HUES48 (cell line): ENCODE measurements around the gene NTSR2.

Experiments used
- H3K27ac ChIP-seq: one replicate; pipeline ENCODE4 v1.7.0; 2013; ENCODE audit warnings: low read depth, low read length, inconsistent platforms
- H3K27me3 ChIP-seq: 2 replicates; pipeline ENCODE4 v1.6.1; 2013; ENCODE audit warnings: mild to moderate bottlenecking, low read length; ENCODE audit not compliant: control insufficient read depth, insufficient read depth
- H3K36me3 ChIP-seq: 2 replicates; pipeline ENCODE4 v1.6.1; 2013; ENCODE audit warnings: low read length; ENCODE audit not compliant: control insufficient read depth, insufficient read depth
- H3K4me1 ChIP-seq: 2 replicates; pipeline ENCODE4 v1.6.1; 2013; ENCODE audit warnings: mild to moderate bottlenecking, low read length; ENCODE audit not compliant: control insufficient read depth, insufficient read depth
- H3K4me3 ChIP-seq: 2 replicates; pipeline ENCODE4 v1.5.1; 2013; ENCODE audit warnings: mild to moderate bottlenecking, low read depth, low read length
- H3K9ac ChIP-seq: 2 replicates; pipeline ENCODE4 v1.6.1; 2013; ENCODE audit warnings: mild to moderate bottlenecking, low read depth, low read length, moderate library complexity
- H3K9me3 ChIP-seq: 2 replicates; pipeline ENCODE4 v1.6.1; 2013; ENCODE audit warnings: low read length; ENCODE audit not compliant: control insufficient read depth, insufficient read depth

NTSR2 gene

GRCh38 chr2:11622611-11623010 is 47.4 kb downstream of the NTSR2 start:
- no peak overlapping the region for H3K9ac ChIP-seq
- no peaks in the 10 kb centered on the region for H3K27me3 ChIP-seq
- H3K4me1 ChIP-seq: no peaks in the 10 kb centered on the region
- peaks cover 48% of the 10 kb centered on the region for H3K36me3 ChIP-seq
- H3K9me3 ChIP-seq: no peaks in the 10 kb centered on the region
- H3K4me3 ChIP-seq: no peak overlapping the region
- H3K27ac ChIP-seq: no peak overlapping the region

- H3K9me3 ChIP-seq: no peaks in the 10 kb centered on the region
- H3K27me3 ChIP-seq: no peaks in the 10 kb centered on the region
- H3K9ac ChIP-seq: no peak overlapping the region
- no peaks in the 10 kb centered on the region for H3K4me1 ChIP-seq
- H3K27ac ChIP-seq: no peak overlapping the region
- H3K4me3 ChIP-seq: no peak overlapping the region
- H3K36me3 ChIP-seq: peaks cover 46% of the 10 kb centered on the region
These were observed 48.6 kb downstream of the NTSR2 start for GRCh38 chr2:11621410-11621809.

GRCh38 chr2:11618708-11619062 is 51.3 kb downstream of the NTSR2 start:
- Histone ChIP-seq H3K27me3 (no peaks in the 10 kb centered on the region), H3K9me3 (no peaks in the 10 kb centered on the region), H3K4me1 (no peaks in the 10 kb centered on the region), H3K36me3 (peaks cover 41% of the 10 kb centered on the region), H3K9ac (no peak overlapping the region), H3K27ac (no peak overlapping the region), H3K4me3 (no peak overlapping the region)

- H3K27ac ChIP-seq: no peak overlapping the region
- no peak overlapping the region for H3K9ac ChIP-seq
These were observed 51.8 kb downstream of the NTSR2 start for GRCh38 chr2:11617984-11618707.

GRCh38 chr2:11617527-11617926 is 52.5 kb downstream of the NTSR2 start:
- Histone ChIP-seq H3K9ac (no peak overlapping the region), H3K36me3 (peaks cover 47% of the 10 kb centered on the region), H3K4me1 (no peaks in the 10 kb centered on the region), H3K27ac (no peak overlapping the region), H3K4me3 (no peak overlapping the region), H3K9me3 (no peaks in the 10 kb centered on the region), H3K27me3 (no peaks in the 10 kb centered on the region)

More at GRCh38 chr2:11617984-11618707, 51.8 kb downstream of the NTSR2 start:
- H3K9me3 ChIP-seq: no peaks in the 10 kb centered on the region
- no peak overlapping the region for H3K4me3 ChIP-seq
- H3K27me3 ChIP-seq: no peaks in the 10 kb centered on the region
- H3K36me3 ChIP-seq: peaks cover 45% of the 10 kb centered on the region
- H3K4me1 ChIP-seq: no peaks in the 10 kb centered on the region

- Histone ChIP-seq H3K36me3 (peaks cover 52% of the 10 kb centered on the region), H3K27me3 (no peaks in the 10 kb centered on the region), H3K4me1 (no peaks in the 10 kb centered on the region), H3K9me3 (no peaks in the 10 kb centered on the region), H3K27ac (no peak overlapping the region), H3K9ac (no peak overlapping the region), H3K4me3 (no peak overlapping the region)
These were observed 53.1 kb downstream of the NTSR2 start for GRCh38 chr2:11616851-11617415.

GRCh38 chr2:11616097-11616687 is 53.8 kb downstream of the NTSR2 start:
- Histone ChIP-seq H3K9ac (no peak overlapping the region), H3K27me3 (no peaks in the 10 kb centered on the region), H3K27ac (no peak overlapping the region), H3K36me3 (peaks cover 48% of the 10 kb centered on the region), H3K4me3 (no peak overlapping the region), H3K4me1 (no peaks in the 10 kb centered on the region), H3K9me3 (no peaks in the 10 kb centered on the region)

- no peak overlapping the region for H3K9ac ChIP-seq
- no peaks in the 10 kb centered on the region for H3K4me1 ChIP-seq
- H3K9me3 ChIP-seq: no peaks in the 10 kb centered on the region
- peaks cover 50% of the 10 kb centered on the region for H3K36me3 ChIP-seq
- H3K27me3 ChIP-seq: no peaks in the 10 kb centered on the region
- H3K4me3 ChIP-seq: no peak overlapping the region
- H3K27ac ChIP-seq: no peak overlapping the region
These were observed 54.8 kb downstream of the NTSR2 start for GRCh38 chr2:11615209-11615608.

- Histone ChIP-seq H3K9me3 (no peaks in the 10 kb centered on the region), H3K27me3 (no peaks in the 10 kb centered on the region), H3K36me3 (peaks cover 46% of the 10 kb centered on the region), H3K4me1 (no peaks in the 10 kb centered on the region), H3K9ac (no peak overlapping the region), H3K4me3 (no peak overlapping the region), H3K27ac (no peak overlapping the region)
These were observed 56.7 kb downstream of the NTSR2 start for GRCh38 chr2:11613297-11613696.

GRCh38 chr2:11612553-11613215 is 57.3 kb downstream of the NTSR2 start:
- no peak overlapping the region for H3K4me3 ChIP-seq
- H3K36me3 ChIP-seq: peaks cover 45% of the 10 kb centered on the region
- no peak overlapping the region for H3K9ac ChIP-seq
- no peaks in the 10 kb centered on the region for H3K4me1 ChIP-seq
- no peaks in the 10 kb centered on the region for H3K27me3 ChIP-seq
- no peaks in the 10 kb centered on the region for H3K9me3 ChIP-seq
- no peak overlapping the region for H3K27ac ChIP-seq

GRCh38 chr2:11611251-11611650 is 58.7 kb downstream of the NTSR2 start:
- H3K4me3 ChIP-seq: no peak overlapping the region
- no peak overlapping the region for H3K9ac ChIP-seq
- H3K9me3 ChIP-seq: no peaks in the 10 kb centered on the region
- H3K27me3 ChIP-seq: no peaks in the 10 kb centered on the region
- H3K36me3 ChIP-seq: peaks cover 35% of the 10 kb centered on the region
- no peak overlapping the region for H3K27ac ChIP-seq
- no peaks in the 10 kb centered on the region for H3K4me1 ChIP-seq
